Measurements from ENCODE around the gene BLID. TPM values are rescaled to one million over a fixed set of nuclear protein-coding genes. Genes with fewer than 3 reads are reported as not detected.

The BLID gene
- total and polyA plus RNA-seq, 2 of the 8 experiments (the other 6 are each of a cell fraction or from before 2014, with no cell fraction given) = not detected

- no peaks in the 10 kb centered on the region for H4K20me1 ChIP-seq (replicated peaks in 1 of 2; ENCODE audit: control insufficient read depth in 1 of 2, insufficient read depth in 2 of 2, low read length in 2 of 2)
- no peaks in the 10 kb centered on the region for H3K36me3 ChIP-seq (ENCODE audit: control insufficient read depth in 2 of 4, insufficient read depth in 4 of 4, low read length in 3 of 4)
- H3K18ac ChIP-seq (ENCODE audit: extremely low read depth, low read length) = no peak overlapping the region
- FAIRE-seq (no peak), DNase-seq (ENCODE audit: low read depth in 1 of 2, low spot score in 2 of 2) (no peak)
- no peak overlapping the region for H3K4ac ChIP-seq (replicated peaks; ENCODE audit: insufficient read length, low read depth, low read length)
- ChIA-PET POLR2A (ENCODE audit: partially characterized antibody) (interaction anchor here (0.7 kb wide), 1 partner anchor 36 kb away, joined by 3 read pairs; no protein-coding TSS in a partner anchor), CTCF (ENCODE audit: partially characterized antibody) (interaction anchor here (0.8 to 2.0 kb wide), 5 partner anchors 37 to 94 kb away, joined by 3 to 4 read pairs (median 3); no protein-coding TSS in a partner anchor)
- no peak overlapping the region for H3K23ac ChIP-seq (ENCODE audit: insufficient read length)
- peak overlapping the region; percentile 96 for H2AFZ ChIP-seq (ENCODE audit: low read length)
- no peak overlapping the region for H3K27ac ChIP-seq (ENCODE audit: low read depth, low read length)
- no peak overlapping the region for H3K4me3 ChIP-seq (ENCODE audit: extremely low read depth in 1 of 4, insufficient read depth in 2 of 4, low read depth in 3 of 4, low read length in 4 of 4)
- H3K9me3 ChIP-seq (ENCODE audit: insufficient read depth in 2 of 2, low read depth in 1 of 2, low read length in 1 of 2) = no peaks in the 10 kb centered on the region
- no peak overlapping the region for H2BK5ac ChIP-seq (ENCODE audit: low read depth, low read length)
- H3K79me2 ChIP-seq (ENCODE audit: control insufficient read depth in 1 of 2, insufficient read depth in 2 of 2, low read length in 2 of 2) = no peaks in the 10 kb centered on the region
- H2BK120ac ChIP-seq (replicated peaks; ENCODE audit: low read depth, low read length) = no peak overlapping the region
- 0 out of 7 replicates have a peak, but pooled peaks cover 0 to 2% (median 0%) of the 10 kb centered on the region in 4 experiments for H3K4me1 ChIP-seq (replicated peaks in 1 of 4; ENCODE audit: control insufficient read depth in 3 of 4, insufficient read depth in 4 of 4, low read length in 3 of 4)
- no peak overlapping the region for H2BK15ac ChIP-seq (ENCODE audit: low read length)
- TF ChIP-seq HDAC6 (IDR thresholded peaks at IDR 0.05; ENCODE audit: low read depth, low read length) (no peak), ZNF274 (IDR thresholded peaks at IDR 0.05; ENCODE audit: borderline replicate concordance, extremely low read depth, low read length) (no peak)
- no peak overlapping the region for H3K56ac ChIP-seq (replicated peaks; ENCODE audit: insufficient read length, low read depth, low read length)
- no peak overlapping the region for H4K8ac ChIP-seq (ENCODE audit: extremely low read depth, insufficient read depth, low read length)
- H4K91ac ChIP-seq (replicated peaks; ENCODE audit: insufficient read length, low read length) = no peak overlapping the region
- H3K27me3 ChIP-seq (replicated peaks in 1 of 4; ENCODE audit: control insufficient read depth in 3 of 4, extremely low read depth in 1 of 4, insufficient read depth in 3 of 4, low read length in 3 of 4) = no peaks in the 10 kb centered on the region
- no peaks in the 10 kb centered on the region for H3K23me2 ChIP-seq (ENCODE audit: low read depth, low read length)
- 80% methylated on average over 10 of the region's 10 CpGs; no CpG with 5 or more reads in 1 of the 2 experiments for WGBS, 2 experiments (ENCODE audit: extremely low coverage in 1 of 2, insufficient coverage in 1 of 2, insufficient read length in 1 of 2, insufficient replicate concordance in 2 of 2, low coverage in 1 of 2, low lambda C conversion rate in 2 of 2, missing lambda C conversion rate in 1 of 2)
- H2BK20ac ChIP-seq (ENCODE audit: low read length) = no peak overlapping the region
- H3K9ac ChIP-seq (replicated peaks in 1 of 4; ENCODE audit: extremely low read depth in 1 of 4, low read depth in 3 of 4, low read length in 3 of 4) = no peak overlapping the region
- no peak overlapping the region for H4K5ac ChIP-seq (ENCODE audit: insufficient read length, low read depth, low read length)
- no peaks in the 10 kb centered on the region for H3K79me1 ChIP-seq (ENCODE audit: low read depth, low read length)
- H2AK5ac ChIP-seq (ENCODE audit: low read depth, low read length) = no peak overlapping the region
- no peak overlapping the region for H2BK12ac ChIP-seq (ENCODE audit: low read depth, low read length)
- no peak overlapping the region for H3K14ac ChIP-seq (ENCODE audit: insufficient read length)
- H3K4me2 ChIP-seq (ENCODE audit: insufficient read depth in 1 of 2, low read depth in 2 of 2, low read length in 2 of 2) = no peak overlapping the region
Observed at GRCh38 chr11:122071709-122072202, 44.3 kb downstream of the BLID start.
